ENCODE data around the gene ARID4B. TPM values are rescaled to one million over a fixed set of nuclear protein-coding genes. Genes with fewer than 3 reads are reported as not detected.

ARID4B gene
- total and polyA plus RNA-seq, 5 donors, result 10.8 to 22.4 (median 20.7) TPM

- Histone ChIP-seq H3K27ac (ENCODE audit: low read length) (no peak overlapping the region), H3K9me3 (ENCODE audit: control insufficient read depth, low read length) (no peaks in the 10 kb centered on the region), H3K4me3 (ENCODE audit: low read length) (no peak overlapping the region), H3K27me3 (ENCODE audit: control insufficient read depth, insufficient read depth) (no peaks in the 10 kb centered on the region), H3K4me1 (ENCODE audit: control insufficient read depth, insufficient read depth, low read length) (peaks cover 6% of the 10 kb centered on the region)
- intact Hi-C loops (cut with DNase I), result no loop called here
- DNase-seq (no peak), ATAC-seq (no peak)
- 94% methylated on average over 6 of the region's 6 CpGs for WGBS
Observed at GRCh38 chr1:235158680-235159079, 169.3 kb downstream of the ARID4B start.

DNA sequence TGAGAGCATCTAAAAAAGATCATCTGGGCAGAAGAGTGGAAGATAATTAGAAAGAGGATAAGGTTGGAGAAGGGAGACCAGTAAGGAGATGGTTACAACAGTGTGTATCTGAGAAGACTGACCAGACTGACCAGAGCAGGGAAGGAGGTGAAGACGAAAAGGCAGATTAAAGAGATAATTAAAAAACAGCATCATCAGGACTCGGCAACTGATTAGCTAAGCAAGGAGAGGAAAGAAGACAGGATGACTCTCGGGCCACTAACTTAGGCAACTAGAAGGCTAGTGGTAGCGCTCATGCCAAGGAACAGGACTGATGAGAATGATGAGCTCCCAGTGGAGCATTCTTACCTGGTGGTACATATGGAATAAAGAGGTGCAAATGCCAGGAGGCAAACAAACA is 170.8 kb downstream of the ARID4B start:
- Histone ChIP-seq H3K27ac (ENCODE audit: low read length) (no peak overlapping the region), H3K4me3 (ENCODE audit: low read length) (no peak overlapping the region), H3K27me3 (ENCODE audit: control insufficient read depth, insufficient read depth) (no peaks in the 10 kb centered on the region), H3K9me3 (ENCODE audit: control insufficient read depth, low read length) (no peaks in the 10 kb centered on the region), H3K4me1 (ENCODE audit: control insufficient read depth, insufficient read depth, low read length) (peaks cover 6% of the 10 kb centered on the region)
- WGBS, result 92% methylated on average over 4 of the region's 4 CpGs
- intact Hi-C loops (cut with DNase I), result no loop called here
- ATAC-seq, result no peak
- no peak for DNase-seq

DNA sequence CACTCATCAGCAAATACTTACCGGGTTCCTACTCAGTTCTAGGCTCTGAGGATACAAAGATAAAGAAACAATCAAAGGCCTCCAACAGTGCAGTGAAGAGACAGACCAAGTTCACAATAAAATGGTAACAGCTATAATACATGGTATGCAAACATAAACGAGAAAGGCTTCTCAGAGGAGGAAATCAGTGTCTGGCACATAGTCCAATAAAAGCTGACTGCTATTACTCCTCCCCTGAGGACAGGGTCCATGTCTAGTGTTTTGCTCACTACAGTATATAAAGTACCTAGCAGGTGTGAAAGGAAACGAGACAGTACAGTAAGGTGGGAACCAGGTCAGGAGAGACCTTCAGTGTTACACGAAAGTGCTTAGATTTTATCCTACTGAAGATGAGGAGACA is 171.2 kb downstream of the ARID4B start:
- H3K27ac ChIP-seq (ENCODE audit: low read length), result no peak overlapping the region
- H3K4me1 ChIP-seq (ENCODE audit: control insufficient read depth, insufficient read depth, low read length), result peaks cover 3% of the 10 kb centered on the region
- ATAC-seq, result no peak
- intact Hi-C loops (cut with DNase I), result no loop called here
- no peak for DNase-seq
- H3K27me3 ChIP-seq (ENCODE audit: control insufficient read depth, insufficient read depth), result no peaks in the 10 kb centered on the region
- 86% methylated on average over 4 of the region's 4 CpGs for WGBS
- H3K9me3 ChIP-seq (ENCODE audit: control insufficient read depth, low read length), result no peaks in the 10 kb centered on the region
- no peak overlapping the region for H3K4me3 ChIP-seq (ENCODE audit: low read length)

DNA sequence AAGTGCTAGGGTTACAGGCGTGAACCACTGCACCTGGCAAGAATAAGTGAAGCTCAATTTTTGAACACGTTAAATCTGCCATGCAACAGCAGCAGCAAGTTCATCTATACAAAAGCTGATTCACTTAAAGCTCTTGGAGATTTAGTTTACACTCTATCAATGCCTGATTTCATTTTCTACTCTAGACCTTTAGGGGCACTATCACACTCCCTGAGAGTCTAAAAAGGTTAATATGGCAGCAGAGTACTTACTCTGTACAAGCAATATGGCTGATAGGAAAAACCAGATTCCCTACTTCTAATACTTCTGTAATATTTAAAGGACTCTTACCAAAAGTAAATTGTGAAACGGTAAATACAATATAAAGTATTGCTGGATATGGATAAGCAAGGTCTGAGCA is 171.7 kb downstream of the ARID4B start:
- Histone ChIP-seq H3K27ac (ENCODE audit: low read length) (no peak overlapping the region), H3K4me3 (ENCODE audit: low read length) (no peak overlapping the region), H3K4me1 (ENCODE audit: control insufficient read depth, insufficient read depth, low read length) (peaks cover 3% of the 10 kb centered on the region), H3K27me3 (ENCODE audit: control insufficient read depth, insufficient read depth) (no peaks in the 10 kb centered on the region), H3K9me3 (ENCODE audit: control insufficient read depth, low read length) (no peaks in the 10 kb centered on the region)
- ATAC-seq, result no peak
- WGBS, result 95% methylated on average over 3 of the region's 3 CpGs
- intact Hi-C loops (cut with DNase I), result no loop called here
- DNase-seq, result no peak

DNA sequence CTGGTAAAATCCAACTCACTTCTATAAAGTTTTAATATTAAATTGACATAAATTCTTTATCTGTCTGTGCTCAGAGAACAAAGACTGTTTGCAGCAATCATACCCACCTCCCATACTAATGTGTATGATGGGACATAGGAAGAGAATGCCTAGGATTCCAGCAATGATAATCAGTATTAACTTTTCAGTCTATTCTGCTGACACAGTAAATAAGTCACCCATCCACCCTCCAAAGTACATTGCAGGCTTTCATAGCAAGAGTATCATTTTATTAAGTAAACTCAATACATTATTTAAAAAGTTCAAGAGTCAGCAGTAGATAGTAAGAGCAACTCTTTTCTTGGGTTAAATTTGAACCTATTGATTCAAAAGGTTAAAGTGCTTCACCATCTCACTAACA is 175.7 kb downstream of the ARID4B start:
- H3K4me3 ChIP-seq (ENCODE audit: low read length), result no peak overlapping the region
- H3K27me3 ChIP-seq (ENCODE audit: control insufficient read depth, insufficient read depth), result no peaks in the 10 kb centered on the region
- ATAC-seq, result no peak
- no peaks in the 10 kb centered on the region for H3K9me3 ChIP-seq (ENCODE audit: control insufficient read depth, low read length)
- no peak for DNase-seq
- H3K27ac ChIP-seq (ENCODE audit: low read length), result no peak overlapping the region
- H3K4me1 ChIP-seq (ENCODE audit: control insufficient read depth, insufficient read depth, low read length), result no peaks in the 10 kb centered on the region
- intact Hi-C loops (cut with DNase I), result no loop called here

DNA sequence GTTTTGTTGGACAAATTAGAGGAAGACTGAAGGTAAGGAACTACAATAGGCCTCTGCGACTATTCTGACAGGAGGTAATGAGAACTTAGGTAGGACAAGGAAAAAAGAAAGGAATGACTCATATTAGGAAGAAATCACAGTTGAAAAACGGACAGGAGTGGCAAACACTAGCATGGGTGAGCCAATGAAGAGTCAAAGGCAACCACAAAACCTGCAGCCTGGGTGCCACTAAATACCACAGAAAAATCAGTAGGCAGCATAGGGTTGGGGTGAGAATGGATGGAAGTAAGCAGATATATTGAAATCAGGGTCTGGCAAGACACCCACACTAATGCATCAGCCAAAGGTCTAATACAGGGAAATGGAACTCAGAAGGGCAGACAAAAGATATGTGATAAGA is 176.9 kb downstream of the ARID4B start:
- 87% methylated on average over 2 of the region's 2 CpGs for WGBS
- H3K27me3 ChIP-seq (ENCODE audit: control insufficient read depth, insufficient read depth), result no peaks in the 10 kb centered on the region
- no peak overlapping the region for H3K27ac ChIP-seq (ENCODE audit: low read length)
- H3K4me3 ChIP-seq (ENCODE audit: low read length), result no peak overlapping the region
- ATAC-seq (no peak), DNase-seq (no peak)
- no peaks in the 10 kb centered on the region for H3K4me1 ChIP-seq (ENCODE audit: control insufficient read depth, insufficient read depth, low read length)
- no peaks in the 10 kb centered on the region for H3K9me3 ChIP-seq (ENCODE audit: control insufficient read depth, low read length)
- intact Hi-C loops (cut with DNase I), result no loop called here

DNA sequence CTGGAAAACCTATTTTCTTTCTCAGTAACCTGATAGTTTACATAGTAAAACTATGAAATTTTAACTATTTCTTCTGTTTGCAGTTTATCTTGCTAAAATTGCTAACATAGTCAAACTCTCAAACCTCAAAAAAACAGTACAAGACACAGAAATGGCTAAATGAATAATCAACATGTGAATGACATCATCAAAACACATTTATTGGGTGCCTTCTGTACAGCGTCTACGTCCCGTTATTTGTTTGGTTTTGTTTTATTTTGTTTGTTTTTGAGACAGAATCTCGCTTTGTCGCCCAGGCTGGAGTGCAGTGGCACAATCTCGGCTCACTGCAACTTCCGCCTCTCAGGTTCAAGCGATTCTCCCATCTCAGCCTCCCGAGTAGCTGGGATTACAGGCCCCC is 178.2 kb downstream of the ARID4B start:
- ATAC-seq (no peak), DNase-seq (no peak)
- H3K27me3 ChIP-seq (ENCODE audit: control insufficient read depth, insufficient read depth), result no peaks in the 10 kb centered on the region
- WGBS, result 97% methylated on average over 9 of the region's 9 CpGs
- no peaks in the 10 kb centered on the region for H3K4me1 ChIP-seq (ENCODE audit: control insufficient read depth, insufficient read depth, low read length)
- H3K4me3 ChIP-seq (ENCODE audit: low read length), result no peak overlapping the region
- intact Hi-C loops (cut with DNase I), result no loop called here
- no peaks in the 10 kb centered on the region for H3K9me3 ChIP-seq (ENCODE audit: control insufficient read depth, low read length)
- H3K27ac ChIP-seq (ENCODE audit: low read length), result no peak overlapping the region

DNA sequence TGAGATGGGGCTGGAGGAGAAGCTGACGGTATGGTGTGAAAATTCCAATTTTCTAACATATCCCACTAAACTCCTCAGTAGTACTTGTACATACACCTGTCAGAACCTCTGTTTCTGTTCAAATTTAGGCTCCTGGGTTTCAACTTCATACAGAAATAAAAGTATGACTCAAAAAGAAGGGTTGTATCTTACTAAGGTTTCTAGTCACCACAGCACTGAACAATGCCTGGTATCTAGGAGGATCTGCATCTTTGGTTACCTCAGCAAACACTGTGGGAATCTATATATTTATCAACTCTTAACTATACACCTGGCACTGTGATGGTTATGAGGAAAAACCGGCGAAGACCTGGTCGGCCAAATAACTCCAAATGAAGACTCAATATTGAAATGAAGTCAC is 180.7 kb downstream of the ARID4B start:
- no peak overlapping the region for H3K27ac ChIP-seq (ENCODE audit: low read length)
- WGBS, result 95% methylated on average over 4 of the region's 4 CpGs
- intact Hi-C loops (cut with DNase I), result no loop called here
- H3K9me3 ChIP-seq (ENCODE audit: control insufficient read depth, low read length), result no peaks in the 10 kb centered on the region
- no peak overlapping the region for H3K4me3 ChIP-seq (ENCODE audit: low read length)
- no peak for DNase-seq
- H3K4me1 ChIP-seq (ENCODE audit: control insufficient read depth, insufficient read depth, low read length), result no peaks in the 10 kb centered on the region
- ATAC-seq, result no peak
- H3K27me3 ChIP-seq (ENCODE audit: control insufficient read depth, insufficient read depth), result no peaks in the 10 kb centered on the region

DNA sequence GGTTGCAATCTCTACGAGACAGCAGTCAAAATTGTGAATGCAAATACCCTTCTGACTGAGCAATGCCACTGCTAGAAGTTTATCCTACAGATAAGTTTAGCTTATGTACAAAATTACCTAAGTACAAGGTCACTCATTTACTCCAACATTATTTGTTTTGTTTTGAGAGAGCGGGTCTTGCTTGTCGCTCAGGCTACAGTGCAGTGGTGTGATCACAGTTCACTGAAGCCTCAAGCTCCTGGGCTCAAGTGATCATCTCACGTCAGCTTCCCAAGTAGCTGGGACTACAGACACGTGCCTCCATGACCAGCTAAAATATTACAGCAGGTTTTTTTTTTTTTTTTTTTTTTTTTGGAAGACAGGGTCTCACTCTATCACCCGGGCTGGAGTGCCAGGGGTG is 182.3 kb downstream of the ARID4B start:
- WGBS, result 89% methylated on average over 6 of the region's 6 CpGs
- ATAC-seq (no peak), DNase-seq (no peak)
- Histone ChIP-seq H3K27me3 (ENCODE audit: control insufficient read depth, insufficient read depth) (no peaks in the 10 kb centered on the region), H3K9me3 (ENCODE audit: control insufficient read depth, low read length) (no peaks in the 10 kb centered on the region), H3K4me1 (ENCODE audit: control insufficient read depth, insufficient read depth, low read length) (no peaks in the 10 kb centered on the region), H3K27ac (ENCODE audit: low read length) (no peak overlapping the region), H3K4me3 (ENCODE audit: low read length) (no peak overlapping the region)
- intact Hi-C loops (cut with DNase I), result no loop called here

GRCh38 chr1:235142991-235143390 is 185.0 kb downstream of the ARID4B start:
- Histone ChIP-seq H3K4me3 (ENCODE audit: low read length) (no peak overlapping the region), H3K27me3 (ENCODE audit: control insufficient read depth, insufficient read depth) (no peaks in the 10 kb centered on the region), H3K27ac (ENCODE audit: low read length) (no peak overlapping the region), H3K4me1 (ENCODE audit: control insufficient read depth, insufficient read depth, low read length) (no peaks in the 10 kb centered on the region), H3K9me3 (ENCODE audit: control insufficient read depth, low read length) (no peaks in the 10 kb centered on the region)
- DNase-seq (no peak), ATAC-seq (no peak)
- intact Hi-C loops (cut with DNase I), result no loop called here
- 96% methylated on average over 4 of the region's 4 CpGs for WGBS

DNA sequence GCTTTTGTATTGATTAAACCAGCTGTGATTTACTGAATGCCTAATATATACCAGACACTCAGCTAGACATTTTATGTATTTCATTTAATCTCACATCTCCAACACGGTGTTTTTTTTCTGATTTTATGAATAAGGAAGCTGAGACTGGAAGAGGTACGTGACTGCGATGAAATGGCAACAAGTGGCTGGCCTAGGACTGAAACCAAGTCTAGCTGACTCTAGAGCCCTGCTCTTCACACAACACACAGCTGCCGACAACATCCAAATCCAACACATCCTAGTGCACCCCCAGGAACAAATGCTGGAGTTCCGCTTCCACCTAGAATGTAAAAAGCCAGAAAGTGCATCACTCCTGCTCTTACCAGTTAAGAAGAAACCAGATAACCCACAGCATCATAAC is 188.7 kb downstream of the ARID4B start:
- Histone ChIP-seq H3K4me1 (ENCODE audit: control insufficient read depth, insufficient read depth, low read length) (no peaks in the 10 kb centered on the region), H3K9me3 (ENCODE audit: control insufficient read depth, low read length) (no peaks in the 10 kb centered on the region), H3K4me3 (ENCODE audit: low read length) (no peak overlapping the region), H3K27ac (ENCODE audit: low read length) (no peak overlapping the region), H3K27me3 (ENCODE audit: control insufficient read depth, insufficient read depth) (no peaks in the 10 kb centered on the region)
- ATAC-seq (no peak), DNase-seq (no peak)
- intact Hi-C loops (cut with DNase I), result no loop called here
- 95% methylated on average over 5 of the region's 5 CpGs for WGBS

DNA sequence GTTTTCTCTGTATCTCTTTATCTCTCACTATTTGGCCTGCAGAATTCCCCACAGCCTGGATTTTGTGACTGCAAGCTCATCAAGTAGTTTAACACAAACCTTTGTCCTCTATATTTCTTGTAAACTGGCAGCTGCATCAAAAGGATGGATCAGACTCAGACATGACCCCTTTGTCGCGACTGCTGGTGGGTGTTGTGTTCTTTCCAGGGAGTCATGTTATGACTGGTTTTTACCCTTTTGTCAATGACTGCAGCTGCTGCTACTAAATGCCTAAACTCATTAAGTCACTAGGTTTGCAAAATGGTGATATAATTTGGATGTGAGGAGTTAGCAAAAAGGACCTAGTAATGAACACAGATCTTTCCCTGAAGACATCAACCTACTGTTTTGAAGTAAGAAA is 189.2 kb downstream of the ARID4B start:
- Histone ChIP-seq H3K9me3 (ENCODE audit: control insufficient read depth, low read length) (no peaks in the 10 kb centered on the region), H3K4me3 (ENCODE audit: low read length) (no peak overlapping the region), H3K4me1 (ENCODE audit: control insufficient read depth, insufficient read depth, low read length) (no peaks in the 10 kb centered on the region), H3K27ac (ENCODE audit: low read length) (no peak overlapping the region), H3K27me3 (ENCODE audit: control insufficient read depth, insufficient read depth) (no peaks in the 10 kb centered on the region)
- intact Hi-C loops (cut with DNase I), result no loop called here
- WGBS, result 86% methylated on average over 2 of the region's 2 CpGs
- ATAC-seq, result no peak
- DNase-seq, result no peak
